Ovary (tissue), 3 donors: ENCODE results near the gene MARK3.

Source experiments
- CTCF ChIP-seq, 3 donors: fragments of 450-650 bp in 2 of 3; fragments of 200-600 bp in 1 of 3; IDR thresholded peaks; one replicate each; pipeline versions ENCODE4 v1.5.1 to v1.8.0; 2016 to 2022; ENCODE audit warnings: antibody characterized with exemption in 3 of 3, mild to moderate bottlenecking in 1 of 3
- POLR2A ChIP-seq: fragments of 450-650 bp; IDR thresholded peaks from one replicate; pipeline ENCODE4 v1.6.1; 2017; ENCODE audit warnings: antibody characterized with exemption, mild to moderate bottlenecking, moderate library complexity
- donor health status: DM: no; HTN: no; CAD: no.

GRCh38 chr14:103491691-103492090, 106.5 kb downstream of the MARK3 start:
- TF ChIP-seq POLR2A, result no peak
- TF ChIP-seq CTCF (IDR thresholded peaks at IDR 0.05), result no peak
